T-helper 17 cell (primary cell): ENCODE results near the gene C19orf81. TPM values are rescaled to one million over a fixed set of nuclear protein-coding genes. Genes with fewer than 3 reads are reported as not detected.

Experiments
- ATAC-seq: fragments of 150-1000 bp; cut with Tn5 transposase; 2 replicates; pipeline ENCODE4 v1.10.0; 2021; ENCODE audit warnings: mild to moderate bottlenecking, moderate library complexity
- DNase-seq, 3 donors: peaks; one replicate each; pipeline versions ENCODE4 v3.0.0 to v3.0.0-alpha.2; 2020 to 2021
- H3K9me3 ChIP-seq: one replicate; pipeline ENCODE4 v1.7.0; 2013; ENCODE audit warnings: low read length, mild to moderate bottlenecking; ENCODE audit not compliant: control insufficient read depth, poor library complexity, severe bottlenecking
- H3K27ac Mint-ChIP-seq: one replicate; pipeline ENCODE4 v1.8.0; 2022; ENCODE audit warnings: mild to moderate bottlenecking, moderate library complexity, mixed read lengths
- H3K27me3 Mint-ChIP-seq: one replicate; pipeline ENCODE4 v1.8.0; 2022; ENCODE audit warnings: mixed read lengths
- H3K36me3 Mint-ChIP-seq: one replicate; pipeline ENCODE4 v1.8.0; 2022; ENCODE audit warnings: low read depth, mixed read lengths
- H3K4me1 Mint-ChIP-seq: one replicate; pipeline ENCODE4 v1.8.0; 2022; ENCODE audit warnings: mild to moderate bottlenecking, mixed read lengths
- H3K4me3 Mint-ChIP-seq: one replicate; pipeline ENCODE4 v1.8.0; 2022; ENCODE audit warnings: mild to moderate bottlenecking, moderate library complexity, mixed read lengths
- total RNA-seq, 4 donors: library from RNA in 2 of 4; stranded (reverse) in 2 of 4; gene quantifications; one replicate each; pipeline ENCODE4 v1.2.3 and lab custom pipeline; 2022 to 2026

The C19orf81 gene
- total RNA-seq, 2 donors from 2014 or later = not detected

DNA sequence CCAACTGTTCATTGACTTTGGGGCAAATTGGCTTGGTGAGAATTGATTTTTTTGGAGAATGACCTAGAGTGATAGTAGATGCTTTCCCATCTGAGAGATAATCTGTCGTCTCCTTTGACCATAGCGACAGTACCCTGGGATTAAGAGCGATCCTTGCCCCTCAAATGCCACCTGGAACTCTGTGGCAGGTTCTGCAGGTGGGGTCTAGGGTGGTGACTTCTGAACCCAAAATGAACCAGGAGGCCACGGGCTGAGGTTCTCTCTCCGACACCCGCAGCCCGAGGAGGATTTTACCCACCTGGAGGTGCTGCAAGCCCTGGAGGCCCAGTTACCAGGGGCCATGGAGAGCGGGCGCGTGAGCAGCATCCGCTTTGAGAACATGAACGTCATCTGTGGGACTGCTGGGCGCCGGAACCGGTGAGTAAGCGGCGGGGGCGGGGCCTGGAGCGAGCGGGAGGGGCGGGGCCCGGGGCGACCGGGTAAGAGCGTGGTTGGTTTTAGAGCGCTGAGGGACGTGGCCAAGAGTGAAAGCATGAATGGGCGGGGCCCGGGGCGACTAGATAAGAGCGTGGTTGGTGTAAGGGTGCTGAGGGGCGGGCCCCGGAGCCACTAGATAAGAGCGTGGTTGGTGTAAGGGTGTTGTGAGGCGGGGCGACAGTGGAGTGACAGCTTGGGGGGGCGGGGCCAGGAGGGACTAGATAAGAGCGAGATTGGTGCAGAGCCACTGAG, 8.6 kb downstream of the C19orf81 start:
- Mint-ChIP-seq H3K27ac (no peak overlapping the region), H3K27me3 (peaks cover 27% of the 10 kb centered on the region)
- peaks cover 2% of the 10 kb centered on the region for H3K9me3 ChIP-seq

DNA sequence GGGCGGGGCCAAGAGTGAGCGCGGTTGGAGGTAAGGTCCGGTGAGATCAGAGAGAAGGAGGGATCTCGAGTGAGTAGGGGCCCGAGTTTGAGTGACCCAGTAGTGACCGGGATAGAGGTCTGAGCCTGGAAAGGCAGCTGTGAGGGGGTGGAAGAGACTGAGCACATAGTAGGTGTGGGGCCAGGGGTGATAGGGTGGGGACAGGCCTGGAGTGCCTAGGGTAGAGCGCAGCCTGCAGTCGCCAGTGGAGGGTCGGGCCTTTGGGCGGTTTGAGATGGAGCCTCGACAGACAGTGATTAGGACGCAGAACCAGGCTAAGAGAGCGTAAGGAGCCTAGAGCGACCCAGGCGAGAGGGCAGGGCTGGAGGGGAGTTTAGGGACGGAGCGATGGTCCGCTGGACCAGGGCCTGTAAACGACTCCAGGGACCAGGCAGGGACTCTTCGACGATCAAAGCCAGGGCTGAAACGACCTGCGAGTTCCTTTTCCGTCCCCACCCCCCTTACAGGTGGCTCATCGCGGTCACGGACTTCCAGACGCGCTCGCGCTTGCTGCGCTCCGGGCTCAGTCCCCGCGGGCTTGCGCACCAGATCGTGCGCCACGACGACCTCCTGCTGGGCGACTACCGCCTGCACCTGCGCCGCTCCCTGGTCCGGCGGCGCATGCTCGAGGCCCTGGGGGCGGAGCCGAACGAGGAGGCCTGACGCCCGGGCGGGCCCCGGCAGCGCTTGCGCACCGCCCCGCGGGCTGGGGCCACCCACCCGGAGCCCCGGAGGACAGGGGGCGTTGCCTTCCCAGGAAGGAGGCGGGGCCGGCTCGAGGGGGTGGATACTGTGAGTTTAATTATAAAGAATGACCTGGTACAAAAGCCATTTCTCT, 9.4 kb downstream of the C19orf81 start:
- peaks cover 23% of the 10 kb centered on the region for H3K27me3 Mint-ChIP-seq
- ATAC-seq (no peak), DNase-seq (no peak)
- H3K4me3 Mint-ChIP-seq = peak overlapping the region; percentile 66
- peaks cover 6% of the 10 kb centered on the region for H3K4me1 Mint-ChIP-seq
- H3K27ac Mint-ChIP-seq = no peak overlapping the region
- peaks cover 2% of the 10 kb centered on the region for H3K9me3 ChIP-seq
- H3K36me3 Mint-ChIP-seq = peaks cover 8% of the 10 kb centered on the region

More for the DNA sequence above, 8.6 kb downstream of the C19orf81 start:
- DNase-seq = peak; percentile 25 to 51 (median 42)
- Mint-ChIP-seq H3K36me3 (peaks cover 10% of the 10 kb centered on the region), H3K4me1 (peaks cover 6% of the 10 kb centered on the region), H3K4me3 (peak overlapping the region; percentile 66)
- ATAC-seq = peak; percentile 93

DNA sequence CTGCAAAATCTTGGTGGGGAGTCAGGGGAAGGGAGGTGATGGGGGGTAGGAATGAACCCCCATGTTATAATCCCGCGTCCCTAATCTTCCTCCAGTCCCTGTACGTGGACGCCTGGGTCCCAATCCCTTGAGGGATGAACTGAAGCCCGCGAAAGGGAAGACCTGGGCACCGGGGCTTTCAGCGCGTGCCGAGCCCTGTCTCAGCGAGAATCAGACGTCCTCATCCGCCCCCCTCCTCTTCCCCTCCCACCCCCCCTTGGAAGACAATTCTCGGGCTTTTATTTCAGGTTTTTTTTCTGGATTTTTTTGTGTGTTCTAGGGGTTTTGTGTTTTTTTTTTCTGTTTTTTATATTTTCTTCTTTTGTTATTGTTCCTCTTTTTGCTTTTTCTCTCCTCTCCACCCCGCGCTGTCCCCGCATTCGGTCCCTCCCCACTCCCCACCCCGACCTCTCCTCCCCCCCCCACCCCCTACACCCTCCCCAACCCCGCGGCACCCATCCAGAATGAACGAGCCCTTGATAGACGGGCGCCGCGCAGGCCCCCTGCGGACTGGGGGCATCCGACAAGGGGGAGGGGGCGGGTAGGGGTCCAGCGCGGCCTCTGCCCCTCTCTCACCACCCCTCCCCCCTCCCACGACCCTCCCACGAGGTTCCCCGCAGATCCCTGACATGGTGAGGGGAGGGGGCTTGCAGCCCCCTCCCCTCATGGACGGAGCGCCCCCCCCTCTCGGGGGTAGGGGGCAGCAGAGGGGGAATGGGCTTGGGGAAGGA, 10.3 kb downstream of the C19orf81 start:
- H3K36me3 Mint-ChIP-seq = peaks cover 8% of the 10 kb centered on the region
- ATAC-seq = no peak
- peaks cover 6% of the 10 kb centered on the region for H3K4me1 Mint-ChIP-seq
- peaks cover 2% of the 10 kb centered on the region for H3K9me3 ChIP-seq
- peak overlapping the region; percentile 25 for H3K4me3 Mint-ChIP-seq
- peaks cover 31% of the 10 kb centered on the region for H3K27me3 Mint-ChIP-seq
- no peak for DNase-seq
- H3K27ac Mint-ChIP-seq = no peak overlapping the region

- peaks cover 2% of the 10 kb centered on the region for H3K9me3 ChIP-seq
- ATAC-seq (no peak), DNase-seq (no peak)
- peaks cover 36% of the 10 kb centered on the region for H3K27me3 Mint-ChIP-seq
- peaks cover 8% of the 10 kb centered on the region for H3K36me3 Mint-ChIP-seq
- H3K4me3 Mint-ChIP-seq = no peak overlapping the region
- peaks cover 6% of the 10 kb centered on the region for H3K4me1 Mint-ChIP-seq
- no peak overlapping the region for H3K27ac Mint-ChIP-seq
These were observed 10.8 kb downstream of the C19orf81 start for GRCh38 chr19:50660088-50660366.

GRCh38 chr19:50661023-50661422, 11.8 kb downstream of the C19orf81 start:
- H3K36me3 Mint-ChIP-seq = peaks cover 8% of the 10 kb centered on the region
- H3K4me3 Mint-ChIP-seq = no peak overlapping the region
- DNase-seq (no peak), ATAC-seq (no peak)
- peaks cover 6% of the 10 kb centered on the region for H3K4me1 Mint-ChIP-seq
- peaks cover 39% of the 10 kb centered on the region for H3K27me3 Mint-ChIP-seq
- H3K9me3 ChIP-seq = peaks cover 2% of the 10 kb centered on the region
- H3K27ac Mint-ChIP-seq = no peak overlapping the region

GRCh38 chr19:50661766-50662650, 12.8 kb downstream of the C19orf81 start:
- H3K9me3 ChIP-seq = peaks cover 2% of the 10 kb centered on the region
- H3K27me3 Mint-ChIP-seq = peaks cover 38% of the 10 kb centered on the region
- H3K4me3 Mint-ChIP-seq = no peak overlapping the region
- peaks cover 6% of the 10 kb centered on the region for H3K4me1 Mint-ChIP-seq
- ATAC-seq (no peak), DNase-seq (no peak)
- no peak overlapping the region for H3K27ac Mint-ChIP-seq
- H3K36me3 Mint-ChIP-seq = peaks cover 8% of the 10 kb centered on the region

DNA sequence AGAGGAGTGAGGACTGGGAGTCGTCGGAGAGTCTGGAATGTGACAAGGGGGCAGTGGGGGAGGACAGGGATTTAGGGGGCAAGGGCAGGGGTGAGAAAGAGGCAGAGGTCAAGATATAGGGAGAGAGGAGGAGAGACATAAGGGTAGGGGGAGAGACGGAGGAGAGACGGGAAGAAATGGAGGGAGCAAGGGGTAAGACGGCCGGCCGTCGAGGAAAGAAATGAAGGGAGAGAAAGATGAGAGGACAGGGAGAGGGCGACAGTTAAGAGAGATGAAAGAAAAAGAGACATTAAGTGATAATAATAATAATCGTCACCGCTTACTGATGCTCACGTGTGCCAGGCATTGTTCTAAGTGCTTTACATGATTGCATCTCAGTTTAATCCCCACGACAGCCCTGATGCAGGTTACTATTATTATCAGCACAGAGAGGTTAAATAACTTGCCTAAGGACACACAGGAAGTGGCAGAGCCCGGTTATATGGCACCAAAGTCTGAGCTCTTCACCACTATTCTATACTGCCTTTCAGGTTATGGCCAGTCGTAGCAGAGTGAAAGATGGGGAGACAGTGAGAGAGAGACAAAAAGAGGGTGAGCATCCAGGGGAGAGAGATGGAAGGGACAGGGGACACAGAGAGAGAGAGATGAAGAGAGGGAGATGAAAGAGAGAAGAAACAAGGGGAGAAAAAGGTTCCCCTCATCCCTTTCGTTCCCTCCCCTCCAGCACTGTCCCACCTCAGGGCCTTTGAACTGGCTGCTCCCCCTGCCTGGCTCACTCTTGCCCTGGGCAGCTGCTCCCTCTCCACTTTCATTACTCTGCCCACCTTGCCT, 13.6 kb downstream of the C19orf81 start:
- Mint-ChIP-seq H3K27ac (no peak overlapping the region), H3K27me3 (peaks cover 30% of the 10 kb centered on the region), H3K4me3 (no peak overlapping the region), H3K4me1 (peaks cover 6% of the 10 kb centered on the region), H3K36me3 (peaks cover 8% of the 10 kb centered on the region)
- ATAC-seq = no peak
- H3K9me3 ChIP-seq = no peaks in the 10 kb centered on the region
- no peak for DNase-seq

GRCh38 chr19:50663482-50663790, 14.2 kb downstream of the C19orf81 start:
- no peaks in the 10 kb centered on the region for H3K9me3 ChIP-seq
- Mint-ChIP-seq H3K36me3 (peaks cover 6% of the 10 kb centered on the region), H3K27ac (no peak overlapping the region), H3K4me1 (peaks cover 1% of the 10 kb centered on the region), H3K27me3 (peaks cover 27% of the 10 kb centered on the region), H3K4me3 (no peak overlapping the region)
- no peak for DNase-seq
- ATAC-seq = no peak

- DNase-seq (no peak), ATAC-seq (no peak)
- peaks cover 1% of the 10 kb centered on the region for H3K9me3 ChIP-seq
- peaks cover 6% of the 10 kb centered on the region for H3K36me3 Mint-ChIP-seq
- H3K4me1 Mint-ChIP-seq = no peaks in the 10 kb centered on the region
- H3K27me3 Mint-ChIP-seq = peaks cover 31% of the 10 kb centered on the region
- H3K4me3 Mint-ChIP-seq = no peak overlapping the region
- H3K27ac Mint-ChIP-seq = peak overlapping the region; percentile 34
These were observed 15.0 kb downstream of the C19orf81 start for GRCh38 chr19:50664204-50664603.

DNA sequence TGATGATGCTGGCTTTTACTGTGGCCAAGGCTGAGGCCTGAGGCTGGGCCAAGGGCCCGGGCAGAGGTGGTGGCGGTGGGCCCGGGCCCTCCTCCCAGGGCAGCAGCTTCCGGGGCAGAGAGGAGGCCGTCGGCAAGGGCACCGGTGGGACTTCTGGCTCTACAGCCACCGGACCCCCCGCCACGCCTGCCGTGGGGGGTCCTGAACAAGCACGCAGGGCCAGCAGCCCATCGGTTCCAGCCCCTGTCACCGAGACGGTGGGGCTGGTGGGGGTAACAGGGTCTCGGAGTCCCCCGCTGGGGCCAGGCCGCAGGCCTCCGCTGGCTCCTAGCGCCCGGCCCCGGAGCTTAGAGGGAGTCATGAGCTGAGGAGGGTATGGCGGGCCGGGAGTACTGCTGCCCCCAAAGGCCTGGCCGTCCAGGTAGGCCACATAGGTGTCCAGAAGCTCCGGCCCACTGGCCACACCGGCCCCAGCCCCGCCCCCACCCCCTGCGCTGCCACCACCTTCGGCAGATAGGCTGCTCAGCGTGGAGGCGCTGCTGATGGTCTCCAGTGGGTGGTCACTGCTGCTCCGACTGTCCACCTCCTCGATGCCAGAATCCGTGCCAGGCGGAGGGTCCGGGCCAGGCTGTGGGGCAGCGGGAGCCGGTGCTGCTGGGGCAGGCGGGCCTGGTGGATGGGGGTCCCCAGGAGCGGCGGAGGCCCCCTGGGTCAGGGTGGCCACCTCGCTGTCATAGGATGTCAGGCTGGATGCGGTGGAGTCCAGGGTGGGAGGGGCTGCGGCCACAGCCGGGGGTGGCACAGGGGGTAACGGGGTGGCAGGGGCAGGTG, 17.3 kb downstream of the C19orf81 start:
- Mint-ChIP-seq H3K36me3 (peaks cover 5% of the 10 kb centered on the region), H3K4me1 (peaks cover 4% of the 10 kb centered on the region), H3K4me3 (no peak overlapping the region), H3K27me3 (peaks cover 48% of the 10 kb centered on the region), H3K27ac (no peak overlapping the region)
- H3K9me3 ChIP-seq = peaks cover 2% of the 10 kb centered on the region
- DNase-seq (no peak), ATAC-seq (no peak)

DNA sequence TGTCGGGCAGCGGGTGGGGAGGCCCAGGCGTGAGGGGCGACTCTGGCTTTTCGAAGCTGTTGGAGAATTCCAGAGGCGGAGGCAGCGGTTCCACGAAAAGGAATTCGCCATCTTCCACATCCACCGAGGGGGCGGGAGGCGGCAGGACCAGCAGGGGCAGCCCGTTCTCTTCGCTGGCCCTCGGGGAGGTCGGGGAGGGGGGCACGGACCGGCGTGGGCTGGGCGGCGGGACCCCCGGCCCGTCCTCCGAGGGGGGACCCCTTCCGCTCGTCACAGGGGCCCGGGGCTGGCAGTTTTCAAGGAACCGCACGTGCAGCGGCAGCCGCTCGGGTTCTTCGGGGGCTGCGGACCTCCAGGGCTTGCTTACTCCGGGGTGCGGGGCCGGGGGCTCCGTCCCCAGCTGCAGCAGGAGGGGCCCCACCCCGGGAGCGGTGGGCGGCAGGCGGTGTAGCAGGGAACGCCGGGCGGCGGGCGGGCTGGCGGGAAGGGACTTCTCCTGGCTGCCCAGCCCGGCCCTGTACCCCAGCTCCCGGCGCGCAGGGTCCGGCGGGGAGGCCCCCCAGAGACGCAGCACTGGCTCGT, 18.0 kb downstream of the C19orf81 start:
- DNase-seq (no peak), ATAC-seq (no peak)
- no peak overlapping the region for H3K27ac Mint-ChIP-seq
- H3K27me3 Mint-ChIP-seq = peaks cover 55% of the 10 kb centered on the region
- H3K9me3 ChIP-seq = peaks cover 2% of the 10 kb centered on the region
- peaks cover 5% of the 10 kb centered on the region for H3K36me3 Mint-ChIP-seq
- H3K4me1 Mint-ChIP-seq = peaks cover 4% of the 10 kb centered on the region
- no peak overlapping the region for H3K4me3 Mint-ChIP-seq
